ENCODE data around the gene SMIM24.
A peak's percentile ranks its signal among the peaks of the same experiment; 100 is the strongest.
"Not testable (repeated sequence)": the region's sequence is repeated elsewhere in the genome, so short reads cannot be mapped to it uniquely, and the experiment has no call there.

SMIM24 gene

GRCh38 chr19:3453840-3454239 lies 26.5 kb downstream of the SMIM24 start:
- DNase-seq, result no peak

DNA sequence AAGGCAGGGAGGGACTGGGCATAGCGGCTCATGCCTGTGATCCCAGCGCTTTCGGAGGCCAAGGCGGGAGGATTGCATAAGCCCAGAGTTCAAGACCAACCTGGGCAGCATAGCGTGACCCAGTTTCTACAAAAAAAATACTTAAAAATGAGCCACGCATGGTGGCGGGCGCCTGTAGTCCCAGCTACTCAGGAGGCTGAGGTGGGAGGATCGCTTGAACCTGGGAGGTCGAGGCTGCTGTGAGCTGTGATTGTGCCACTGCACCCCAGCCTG lies 27.4 kb downstream of the SMIM24 start:
- DNase-seq, result not testable (repeated sequence)

- DNase-seq, result no peak
Measured at GRCh38 chr19:3452171-3452941, 28.0 kb downstream of the SMIM24 start.

GRCh38 chr19:3451451-3451866 lies 28.9 kb downstream of the SMIM24 start:
- DNase-seq, result no peak

GRCh38 chr19:3450796-3451411 lies 29.4 kb downstream of the SMIM24 start:
- peak; percentile 25 for DNase-seq

GRCh38 chr19:3448616-3449334 lies 31.6 kb downstream of the SMIM24 start:
- DNase-seq, result no peak

DNA sequence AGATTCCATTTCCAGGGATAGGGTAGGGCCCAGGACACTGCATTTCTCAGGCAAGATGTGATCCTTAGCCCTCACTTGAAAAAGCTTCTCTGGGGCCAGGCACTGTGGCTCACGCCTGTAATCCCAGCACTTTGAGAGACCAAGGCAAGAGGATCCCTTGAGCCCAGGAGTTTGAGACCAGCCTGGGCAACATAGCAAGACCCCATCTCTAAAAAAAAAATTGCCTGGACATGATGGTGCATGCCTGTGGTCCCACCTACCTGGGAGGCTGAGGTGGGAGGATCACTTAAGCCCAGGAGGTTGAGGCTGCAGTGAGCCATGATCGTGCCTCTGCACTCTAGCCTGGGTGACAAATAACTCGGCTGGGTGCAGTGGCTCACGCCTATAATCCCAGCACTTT lies 33.7 kb downstream of the SMIM24 start:
- DNase-seq, result not testable (repeated sequence)

DNA sequence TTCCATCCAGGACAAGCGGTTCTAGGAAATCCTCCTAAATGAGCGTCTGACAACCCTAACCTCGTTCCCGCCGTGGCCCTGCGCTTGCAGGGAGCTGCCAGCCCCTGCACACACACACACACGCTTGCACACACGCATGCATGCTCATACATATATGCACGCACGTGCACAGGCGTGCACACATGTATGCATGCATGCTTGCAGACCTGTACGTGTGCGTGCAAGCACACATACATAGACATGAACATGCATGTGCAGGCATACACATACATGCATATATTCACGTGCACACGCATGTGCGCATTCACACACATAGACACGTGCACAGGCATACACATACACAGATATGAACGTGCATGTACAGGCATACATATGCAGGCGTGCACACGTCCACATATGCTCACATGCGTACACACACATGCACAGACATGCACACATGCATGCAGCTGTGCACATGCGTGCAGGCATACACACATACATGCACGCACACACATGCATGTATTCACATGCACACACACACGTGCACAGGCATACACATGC lies 35.6 kb downstream of the SMIM24 start:
- DNase-seq, result no peak

- no peak for DNase-seq
Measured at GRCh38 chr19:3443840-3444694, 36.3 kb downstream of the SMIM24 start.

GRCh38 chr19:3442487-3443071 lies 37.7 kb downstream of the SMIM24 start:
- DNase-seq, result no peak

DNA sequence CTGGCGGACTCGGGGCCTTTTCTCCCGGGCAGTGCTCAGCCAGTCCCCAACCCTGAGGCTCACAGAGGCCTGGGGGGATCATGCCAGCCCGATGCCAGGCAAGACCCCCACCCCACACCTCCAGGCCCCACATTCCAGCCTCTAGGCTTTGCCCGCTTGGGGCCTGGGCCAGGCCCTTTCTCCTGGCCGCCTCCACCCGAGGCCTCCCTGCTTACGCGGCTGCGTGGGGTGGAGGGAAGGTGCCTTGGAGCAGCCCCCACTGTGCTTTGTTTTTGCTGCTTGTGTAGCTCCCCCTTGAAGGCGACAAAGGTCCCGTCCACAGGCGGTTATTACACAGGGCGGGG lies 38.4 kb downstream of the SMIM24 start:
- DNase-seq, result no peak

DNA sequence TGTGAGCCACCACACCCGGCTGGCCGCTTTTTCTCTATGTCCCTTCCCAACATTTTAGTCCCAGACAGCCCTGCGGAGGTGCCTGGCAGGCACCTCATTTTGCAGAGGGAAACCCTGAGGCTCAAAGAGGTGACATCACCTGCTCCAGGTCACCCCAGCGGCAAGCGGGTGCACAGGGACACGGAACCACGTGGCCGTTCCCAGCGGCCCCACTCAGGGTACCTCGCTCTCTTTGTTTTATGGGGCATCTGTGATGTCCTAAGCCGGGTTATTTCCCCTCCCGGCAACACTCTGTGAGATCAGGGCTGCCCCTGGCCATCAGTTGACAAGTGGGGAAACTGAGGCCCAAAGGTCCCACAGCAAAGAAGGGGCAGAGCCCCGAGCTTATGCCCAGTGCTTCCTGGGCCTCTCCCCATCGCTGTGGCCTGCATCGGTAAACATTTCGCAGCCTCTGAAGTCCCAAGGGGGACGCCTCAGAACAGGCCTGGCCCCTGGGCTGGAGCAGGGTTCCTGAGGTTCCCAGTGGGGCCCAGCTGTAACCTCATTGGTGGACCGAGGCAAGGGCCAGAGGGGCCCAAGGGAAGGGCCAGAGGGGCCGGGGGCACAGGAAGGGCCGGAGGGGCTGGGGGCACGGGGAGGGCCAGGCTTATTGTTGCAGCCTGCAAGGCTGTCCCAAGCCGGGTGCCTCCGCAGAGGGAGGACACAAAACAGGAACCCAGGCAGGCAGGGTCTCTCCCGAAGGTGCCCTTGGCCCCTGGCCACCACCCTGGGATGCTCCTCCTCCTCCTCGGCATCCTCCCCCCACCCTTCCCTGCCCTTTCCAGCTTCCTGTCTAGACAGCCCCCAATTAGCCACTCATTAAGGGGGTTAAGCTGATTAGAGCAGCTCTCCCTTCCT lies 39.0 kb downstream of the SMIM24 start:
- DNase-seq, result no peak

DNA sequence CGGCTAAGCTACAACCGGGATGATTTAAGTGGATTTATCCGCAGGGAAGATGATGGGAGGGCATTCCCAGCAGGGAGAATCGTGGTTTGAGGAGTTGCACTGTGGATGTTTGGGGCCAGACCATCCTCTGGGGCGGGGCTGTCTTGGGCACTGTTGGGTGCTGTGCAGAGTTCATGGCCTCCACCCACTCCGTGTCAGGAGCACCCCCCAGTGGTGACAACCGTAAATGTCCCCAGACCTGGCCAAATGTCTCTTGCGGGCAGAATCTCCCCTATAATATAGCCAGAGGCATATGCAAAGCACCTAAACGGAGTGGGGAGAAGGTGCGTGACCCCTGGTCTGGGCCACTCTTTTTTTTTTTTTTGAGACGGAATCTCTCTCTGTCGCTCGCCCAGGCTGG lies 40.2 kb downstream of the SMIM24 start:
- DNase-seq, result peak; percentile 71

DNA sequence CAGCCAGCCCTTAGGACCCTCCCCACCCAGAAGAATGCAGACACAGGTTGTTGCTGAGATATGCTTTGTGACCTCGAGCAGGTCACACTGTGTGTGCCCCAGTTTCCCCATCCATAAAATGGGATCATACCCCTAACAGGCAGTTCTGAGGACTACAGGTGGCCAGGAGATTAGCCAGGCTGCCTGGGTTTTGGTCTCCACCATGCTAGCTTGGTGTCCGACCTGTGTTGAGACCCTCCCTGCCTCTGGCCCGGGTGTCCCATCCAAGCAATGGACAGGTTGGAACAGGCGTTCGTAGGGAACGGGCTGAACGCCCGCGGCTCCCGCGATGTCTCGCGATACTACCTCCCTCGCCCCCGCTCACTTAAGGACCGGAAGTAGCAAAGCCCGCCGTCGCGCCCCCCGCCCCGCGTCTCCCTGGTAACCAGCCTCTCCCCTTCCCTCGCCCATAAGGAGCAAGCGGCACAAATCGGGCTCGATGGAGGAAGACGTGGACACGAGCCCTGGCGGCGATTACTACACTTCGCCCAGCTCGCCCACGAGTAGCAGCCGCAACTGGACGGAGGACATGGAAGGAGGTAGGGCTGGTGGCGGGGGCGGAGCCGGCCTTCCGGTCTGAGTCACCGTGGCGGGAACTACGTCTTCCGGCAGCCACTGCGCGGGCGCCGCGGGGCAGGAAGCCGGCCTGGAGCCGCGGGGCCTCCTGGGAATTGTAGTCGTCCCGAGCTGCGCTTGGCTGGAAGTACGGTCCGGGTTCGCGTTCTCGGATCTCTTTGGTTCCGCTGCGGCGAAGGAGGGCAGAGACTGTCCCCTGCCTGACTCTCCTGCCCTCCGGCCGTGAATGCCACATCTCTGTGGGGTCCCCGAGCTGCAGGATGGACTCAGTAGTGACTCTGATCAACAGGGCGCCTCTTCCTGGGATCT lies 45.4 kb downstream of the SMIM24 start:
- DNase-seq, result peak; percentile 97

- DNase-seq, result no peak
Measured at GRCh38 chr19:3433805-3434540, 46.4 kb downstream of the SMIM24 start.

- DNase-seq, result no peak
Measured at GRCh38 chr19:3433313-3433712, 47.0 kb downstream of the SMIM24 start.

DNA sequence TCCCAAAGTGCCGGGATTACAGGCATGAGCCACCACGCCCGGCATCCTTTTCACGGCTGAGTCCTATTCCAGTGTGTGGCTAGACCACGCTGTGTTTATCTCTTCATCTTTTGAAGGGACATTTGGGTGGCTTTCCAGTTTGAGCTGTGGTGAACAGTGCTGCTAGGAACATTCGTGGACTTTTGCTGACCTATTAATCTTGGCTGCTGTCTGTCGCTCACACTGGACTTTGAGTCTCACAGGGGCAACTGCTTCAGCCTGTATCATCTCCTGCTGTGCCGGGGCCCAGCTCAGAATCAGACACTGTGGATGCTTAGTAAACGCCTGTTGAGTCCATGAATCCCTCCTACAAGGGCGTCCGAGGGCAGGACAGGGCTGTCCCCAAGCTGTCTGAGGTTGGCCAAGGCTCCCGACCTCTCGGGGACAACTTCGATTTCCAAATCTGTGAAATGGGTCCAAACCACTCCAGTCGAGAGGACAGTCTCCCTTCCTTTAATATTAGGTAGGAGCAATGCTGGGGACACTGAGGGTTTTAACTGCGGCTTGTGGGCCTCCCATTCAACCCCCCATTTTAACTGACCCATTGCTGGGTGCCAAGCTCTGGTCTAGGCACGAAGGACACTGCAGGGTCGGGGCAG lies 48.4 kb downstream of the SMIM24 start:
- no peak for DNase-seq

DNA sequence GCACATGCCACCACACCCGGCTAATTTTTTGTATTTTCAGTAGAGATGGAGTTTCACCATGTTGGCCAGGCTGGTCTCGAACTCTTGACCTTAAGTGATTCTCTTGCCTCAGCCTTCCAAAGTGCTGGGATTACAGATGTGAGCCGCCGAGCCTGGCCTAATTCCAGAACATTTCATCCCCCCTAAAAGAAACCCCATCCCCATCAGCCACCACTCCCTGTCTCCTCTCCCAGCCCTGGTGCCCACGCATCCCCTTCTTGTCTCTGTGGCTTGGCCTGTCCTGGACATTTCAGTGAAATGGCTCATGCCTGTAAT lies 50.0 kb downstream of the SMIM24 start:
- not testable (repeated sequence) for DNase-seq

DNA sequence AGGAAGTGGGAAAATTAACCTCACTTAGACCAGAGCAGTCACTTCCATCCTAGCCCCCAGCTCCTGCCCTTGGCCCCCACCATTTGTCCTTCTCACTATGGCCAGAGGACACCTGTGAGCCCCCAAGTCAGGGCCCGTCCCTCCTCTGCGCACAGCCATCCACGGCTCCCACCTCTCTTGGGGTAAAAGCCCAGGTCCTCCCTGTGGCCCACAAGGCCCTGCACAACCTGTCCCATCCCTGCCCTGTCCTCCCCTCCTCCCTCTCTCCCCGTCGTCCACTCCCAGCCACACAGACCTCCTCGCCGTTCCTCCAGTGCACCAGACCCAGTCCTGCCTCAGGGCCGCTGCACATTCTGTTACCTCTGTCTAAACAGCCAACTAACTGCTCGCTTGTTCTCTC lies 53.9 kb downstream of the SMIM24 start:
- no peak for DNase-seq

All from activated CD4-positive, alpha-beta T cell treated with anti-CD3 and anti-CD28 coated beads, Interleukin-2, Interleukin-6, amounts not matched to agents 100 ng/mL and 50 ng/mL, durations not matched to agents 16 hours and 8 hours (primary cell).